ENCODE results near the gene TNFRSF1B.

- TF ChIP-seq CTCF (conservative IDR thresholded peaks at IDR 0.05 in 1 of 2, IDR thresholded peaks at IDR 0.05 in 1 of 2; ENCODE audit: extremely low read depth in 1 of 2, insufficient read depth in 1 of 2, low read depth in 1 of 2, low read length in 2 of 2) (no peak), EZH2 (IDR thresholded peaks at IDR 0.05; ENCODE audit: borderline replicate concordance, low read length) (no peak)
These were observed 17.6 kb upstream of the TNFRSF1B start for GRCh38 chr1:12148958-12149790.
